Liver (tissue), 9 donors: ENCODE measurements around the gene C6orf163. TPM values are rescaled to one million over a fixed set of nuclear protein-coding genes. Genes with fewer than 3 reads are reported as not detected.

Source experiments
- DNase-seq: peaks from one replicate; pipeline ENCODE4 v3.0.0-alpha.2; 2017; ENCODE audit warnings: low spot score
- H3K27ac ChIP-seq, 2 donors: one replicate each; pipeline ENCODE4 v1.7.0; 2013; ENCODE audit warnings: inconsistent platforms in 2 of 2, low read length in 2 of 2, control low read depth in 1 of 2, low read depth in 1 of 2, mild to moderate bottlenecking in 1 of 2
- H3K27me3 ChIP-seq, 4 donors: one replicate each; pipeline versions ENCODE4 v1.6.1 to v1.7.0; 2013; ENCODE audit warnings: low read length in 3 of 4, inconsistent platforms in 1 of 4, mild to moderate bottlenecking in 1 of 4, moderate library complexity in 1 of 4; ENCODE audit not compliant: control insufficient read depth in 4 of 4, insufficient read depth in 4 of 4
- H3K36me3 ChIP-seq, 4 donors: one replicate each; pipeline versions ENCODE4 v1.6.1 to v1.7.0; 2013; ENCODE audit warnings: low read length in 3 of 4, mild to moderate bottlenecking in 3 of 4, low read depth in 1 of 4, moderate library complexity in 1 of 4; ENCODE audit not compliant: control insufficient read depth in 4 of 4, insufficient read depth in 3 of 4
- H3K4me1 ChIP-seq, 4 donors: one replicate each; pipeline versions ENCODE4 v1.6.1 to v1.7.0; 2013; ENCODE audit warnings: low read length in 3 of 4, mild to moderate bottlenecking in 3 of 4, moderate library complexity in 1 of 4; ENCODE audit not compliant: control insufficient read depth in 4 of 4, insufficient read depth in 4 of 4
- H3K4me3 ChIP-seq, 3 donors: one replicate each; pipeline versions ENCODE4 v1.6.1 to v1.7.0; 2013; ENCODE audit warnings: low read length in 3 of 3, control low read depth in 1 of 3, low read depth in 1 of 3, mild to moderate bottlenecking in 1 of 3
- H3K9ac ChIP-seq, 2 donors: one replicate each; pipeline ENCODE4 v1.7.0; 2013; ENCODE audit warnings: low read length in 2 of 2, mild to moderate bottlenecking in 2 of 2, moderate library complexity in 2 of 2, control low read depth in 1 of 2, low read depth in 1 of 2
- H3K9me3 ChIP-seq, 4 donors: one replicate each; pipeline versions ENCODE4 v1.6.1 to v1.7.0; 2013; ENCODE audit warnings: low read length in 3 of 4; ENCODE audit not compliant: control insufficient read depth in 4 of 4
- EGR1 ChIP-seq, 2 donors: IDR thresholded peaks; 2 replicates each; pipeline ENCODE4 v1.6.1; 2016 to 2018; ENCODE audit warnings: antibody characterized with exemption in 2 of 2, low read depth in 2 of 2
- FOXA1 ChIP-seq: IDR thresholded peaks from 2 replicates; pipeline ENCODE4 v1.6.1; 2016; ENCODE audit warnings: antibody characterized with exemption
- FOXA2 ChIP-seq: IDR thresholded peaks from 2 replicates; pipeline ENCODE4 v1.6.1; 2016; ENCODE audit warnings: antibody characterized with exemption
- GABPA ChIP-seq, 2 donors: IDR thresholded peaks in 1 of 2; conservative IDR thresholded peaks in 1 of 2; 2 replicates each; pipeline ENCODE4 v1.6.1; 2016; ENCODE audit warnings: antibody characterized with exemption in 2 of 2, mild to moderate bottlenecking in 1 of 2, moderate library complexity in 1 of 2
- HNF4A ChIP-seq, 2 donors: conservative IDR thresholded peaks; 2 replicates each; pipeline ENCODE4 v1.6.1; 2016; ENCODE audit warnings: antibody characterized with exemption in 2 of 2, mild to moderate bottlenecking in 2 of 2
- HNF4G ChIP-seq: IDR thresholded peaks from 2 replicates; pipeline ENCODE4 v1.6.1; 2016; ENCODE audit warnings: antibody characterized with exemption
- JUND ChIP-seq, 2 donors: IDR thresholded peaks; 2 replicates each; pipeline ENCODE4 v1.6.1; 2016; ENCODE audit warnings: antibody characterized with exemption in 2 of 2
- NR2F2 ChIP-seq: IDR thresholded peaks from 2 replicates; pipeline ENCODE4 v1.6.1; 2016; ENCODE audit warnings: antibody characterized with exemption
- RAD21 ChIP-seq, 2 donors: IDR thresholded peaks; 2 replicates each; pipeline ENCODE4 v1.6.1; 2016; ENCODE audit warnings: antibody characterized with exemption in 2 of 2, mild to moderate bottlenecking in 2 of 2
- RXRA ChIP-seq, 2 donors: IDR thresholded peaks; 2 replicates each; pipeline ENCODE4 v1.6.1; 2017 to 2018; ENCODE audit warnings: antibody characterized with exemption in 2 of 2, mild to moderate bottlenecking in 1 of 2
- SP1 ChIP-seq: IDR thresholded peaks from 2 replicates; pipeline ENCODE4 v1.6.1; 2018; ENCODE audit warnings: antibody characterized with exemption, mild to moderate bottlenecking
- TAF1 ChIP-seq: conservative IDR thresholded peaks from 2 replicates; pipeline ENCODE4 v1.6.1; 2016; ENCODE audit warnings: antibody characterized with exemption, mild to moderate bottlenecking
- YY1 ChIP-seq: IDR thresholded peaks from 2 replicates; pipeline ENCODE4 v1.6.1; 2016; ENCODE audit warnings: antibody characterized with exemption, mild to moderate bottlenecking
- WGBS: extraction: QIAGEN DNeasy Blood & Tissue Kit; methylation state at CpG from one replicate; pipeline ENCODE4 v1.1.7; 2013; 5-methylcytosine and 5-hydroxymethylcytosine counted together
- polyA plus RNA-seq, 2 donors: library from polyadenylated mRNA; stranded (reverse) in 1 of 2; unstranded in 1 of 2; fragments of 200-250 nt in 1 of 2; fragments of >200 nt in 1 of 2; fragmentation: Nextera tagmentation in 1 of 2; extraction: Ambion mirVana in 1 of 2; gene quantifications; one replicate each; pipeline versions ENCODE4 v1.2.1 to v1.2.3, GENCODE V29; 2013 to 2015
- total RNA-seq, 2 donors: library from RNA; depleted of rRNA; stranded (reverse); fragments of >200 nt; gene quantifications; one replicate each; pipeline ENCODE4 v1.2.3, GENCODE V29; 2014
- TF ChIP-seq, protein P1 (sequence below): IDR thresholded peaks from 2 replicates; pipeline ENCODE4 v1.6.1; 2016; ENCODE audit warnings: antibody characterized with exemption, mild to moderate bottlenecking
- TF ChIP-seq, protein P2 (sequence below): IDR thresholded peaks from 2 replicates; pipeline ENCODE4 v1.6.1; 2016; ENCODE audit warnings: antibody characterized with exemption
- TF ChIP-seq, protein P3 (sequence below): IDR thresholded peaks from 2 replicates; pipeline ENCODE4 v1.6.1; 2016; ENCODE audit warnings: antibody characterized with exemption
- TF ChIP-seq, protein P4 (sequence below): fragments of 150-350 bp; IDR thresholded peaks from 2 replicates; pipeline ENCODE4 v1.5.1; 2017; ENCODE audit warnings: improper control_type of control experiment, low read depth, low read length; ENCODE audit not compliant: missing input control
- TF ChIP-seq, protein P5 (sequence below): IDR thresholded peaks from 2 replicates; pipeline ENCODE4 v1.6.1; 2016; ENCODE audit warnings: antibody characterized with exemption
- donor health status: healthy.
- donor health status: healthy.
- donor health status: healthy.
- donor health status: healthy.
- donor health status: healthy.

Gene C6orf163
- total and polyA plus RNA-seq, 4 donors, result 0.09 to 3.0 (median 0.67) TPM

DNA sequence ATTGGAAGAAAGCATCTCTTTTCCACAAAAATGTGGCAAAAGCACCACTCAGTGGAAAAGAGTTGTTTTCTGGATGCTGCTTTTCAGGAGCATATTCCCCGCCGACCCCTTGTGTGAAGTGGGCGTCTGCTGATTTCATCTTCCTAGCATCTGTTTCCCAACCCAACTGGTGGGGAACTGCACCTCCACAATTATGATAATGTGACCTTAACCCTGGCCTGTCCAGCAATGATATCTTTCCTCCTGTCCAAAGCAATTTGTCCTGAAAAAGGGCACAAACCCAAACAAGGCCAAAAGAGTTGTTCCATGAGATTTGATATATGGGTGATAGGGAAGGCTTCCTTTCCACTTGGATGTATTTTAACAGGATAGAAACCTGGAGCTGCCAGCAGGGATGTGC, 29.5 kb upstream of the C6orf163 start:
- no peak overlapping the region for H3K9ac ChIP-seq
- TF ChIP-seq HNF4G (no peak), GABPA (IDR thresholded peaks at IDR 0.05 in 1 of 2, conservative IDR thresholded peaks at IDR 0.05 in 1 of 2) (no peak)
- DNase-seq, result no peak

DNA sequence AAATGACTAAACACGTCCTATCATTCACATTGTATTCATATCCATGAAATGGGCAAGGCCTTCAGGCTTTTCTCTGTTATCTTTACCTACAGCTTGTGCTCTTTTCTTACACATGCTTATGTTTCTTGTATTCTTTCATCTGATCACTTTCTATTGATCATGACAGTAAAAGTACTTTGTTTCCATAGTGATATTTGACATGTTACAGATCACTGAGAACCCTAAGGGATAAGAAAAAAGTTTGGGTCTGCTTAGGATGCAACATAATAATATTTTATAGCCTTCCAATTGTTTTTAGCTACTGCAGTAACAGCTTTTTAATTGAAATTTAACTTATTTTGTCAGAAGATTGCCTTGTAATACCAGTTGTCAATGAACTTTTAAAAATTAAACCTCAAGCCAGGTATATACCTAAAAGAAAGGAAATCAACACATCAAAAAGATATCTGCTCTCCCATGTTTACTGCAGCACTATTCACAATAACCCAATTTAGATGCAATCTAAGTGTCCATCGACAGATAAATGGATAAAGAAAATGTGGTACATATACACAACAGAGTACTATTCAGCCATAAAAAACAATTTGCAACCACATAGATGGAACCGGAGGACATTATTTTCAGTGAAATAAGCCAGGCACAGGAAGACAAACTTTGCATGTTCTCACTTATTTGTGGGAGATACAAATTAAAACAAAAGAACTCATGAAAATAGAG, 25.2 kb upstream of the C6orf163 start:
- no peak overlapping the region for H3K4me3 ChIP-seq
- DNase-seq, result no peak
- H3K9me3 ChIP-seq, result no peaks in the 10 kb centered on the region
- H3K9ac ChIP-seq, result no peak overlapping the region
- WGBS, result 83% methylated on average over 3 of the region's 3 CpGs
- H3K27me3 ChIP-seq, result peaks cover 0 to 2% (median 0%) of the 10 kb centered on the region in 4 donors
- peaks cover 0 to 4% (median 0%) of the 10 kb centered on the region in 4 donors for H3K4me1 ChIP-seq
- no peak overlapping the region for H3K27ac ChIP-seq
- TF ChIP-seq, protein P1, sequence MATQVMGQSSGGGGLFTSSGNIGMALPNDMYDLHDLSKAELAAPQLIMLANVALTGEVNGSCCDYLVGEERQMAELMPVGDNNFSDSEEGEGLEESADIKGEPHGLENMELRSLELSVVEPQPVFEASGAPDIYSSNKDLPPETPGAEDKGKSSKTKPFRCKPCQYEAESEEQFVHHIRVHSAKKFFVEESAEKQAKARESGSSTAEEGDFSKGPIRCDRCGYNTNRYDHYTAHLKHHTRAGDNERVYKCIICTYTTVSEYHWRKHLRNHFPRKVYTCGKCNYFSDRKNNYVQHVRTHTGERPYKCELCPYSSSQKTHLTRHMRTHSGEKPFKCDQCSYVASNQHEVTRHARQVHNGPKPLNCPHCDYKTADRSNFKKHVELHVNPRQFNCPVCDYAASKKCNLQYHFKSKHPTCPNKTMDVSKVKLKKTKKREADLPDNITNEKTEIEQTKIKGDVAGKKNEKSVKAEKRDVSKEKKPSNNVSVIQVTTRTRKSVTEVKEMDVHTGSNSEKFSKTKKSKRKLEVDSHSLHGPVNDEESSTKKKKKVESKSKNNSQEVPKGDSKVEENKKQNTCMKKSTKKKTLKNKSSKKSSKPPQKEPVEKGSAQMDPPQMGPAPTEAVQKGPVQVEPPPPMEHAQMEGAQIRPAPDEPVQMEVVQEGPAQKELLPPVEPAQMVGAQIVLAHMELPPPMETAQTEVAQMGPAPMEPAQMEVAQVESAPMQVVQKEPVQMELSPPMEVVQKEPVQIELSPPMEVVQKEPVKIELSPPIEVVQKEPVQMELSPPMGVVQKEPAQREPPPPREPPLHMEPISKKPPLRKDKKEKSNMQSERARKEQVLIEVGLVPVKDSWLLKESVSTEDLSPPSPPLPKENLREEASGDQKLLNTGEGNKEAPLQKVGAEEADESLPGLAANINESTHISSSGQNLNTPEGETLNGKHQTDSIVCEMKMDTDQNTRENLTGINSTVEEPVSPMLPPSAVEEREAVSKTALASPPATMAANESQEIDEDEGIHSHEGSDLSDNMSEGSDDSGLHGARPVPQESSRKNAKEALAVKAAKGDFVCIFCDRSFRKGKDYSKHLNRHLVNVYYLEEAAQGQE, result no peak
- TF ChIP-seq RXRA (IDR thresholded peaks at IDR 0.05) (no peak), YY1 (no peak), RAD21 (IDR thresholded peaks at IDR 0.05) (no peak), GABPA (IDR thresholded peaks at IDR 0.05 in 1 of 2, conservative IDR thresholded peaks at IDR 0.05 in 1 of 2) (no peak), TAF1 (no peak), EGR1 (IDR thresholded peaks at IDR 0.05; ENCODE audit: low read depth in 2 of 2) (no peak), HNF4G (no peak), SP1 (no peak), FOXA2 (no peak), JUND (IDR thresholded peaks at IDR 0.05) (no peak), HNF4A (conservative IDR thresholded peaks at IDR 0.05) (no peak), NR2F2 (no peak), FOXA1 (no peak)
- TF ChIP-seq, protein P2, sequence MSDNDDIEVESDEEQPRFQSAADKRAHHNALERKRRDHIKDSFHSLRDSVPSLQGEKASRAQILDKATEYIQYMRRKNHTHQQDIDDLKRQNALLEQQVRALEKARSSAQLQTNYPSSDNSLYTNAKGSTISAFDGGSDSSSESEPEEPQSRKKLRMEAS, result no peak
- TF ChIP-seq, protein P3, sequence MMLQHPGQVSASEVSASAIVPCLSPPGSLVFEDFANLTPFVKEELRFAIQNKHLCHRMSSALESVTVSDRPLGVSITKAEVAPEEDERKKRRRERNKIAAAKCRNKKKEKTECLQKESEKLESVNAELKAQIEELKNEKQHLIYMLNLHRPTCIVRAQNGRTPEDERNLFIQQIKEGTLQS, result no peak
- TF ChIP-seq, protein P4, sequence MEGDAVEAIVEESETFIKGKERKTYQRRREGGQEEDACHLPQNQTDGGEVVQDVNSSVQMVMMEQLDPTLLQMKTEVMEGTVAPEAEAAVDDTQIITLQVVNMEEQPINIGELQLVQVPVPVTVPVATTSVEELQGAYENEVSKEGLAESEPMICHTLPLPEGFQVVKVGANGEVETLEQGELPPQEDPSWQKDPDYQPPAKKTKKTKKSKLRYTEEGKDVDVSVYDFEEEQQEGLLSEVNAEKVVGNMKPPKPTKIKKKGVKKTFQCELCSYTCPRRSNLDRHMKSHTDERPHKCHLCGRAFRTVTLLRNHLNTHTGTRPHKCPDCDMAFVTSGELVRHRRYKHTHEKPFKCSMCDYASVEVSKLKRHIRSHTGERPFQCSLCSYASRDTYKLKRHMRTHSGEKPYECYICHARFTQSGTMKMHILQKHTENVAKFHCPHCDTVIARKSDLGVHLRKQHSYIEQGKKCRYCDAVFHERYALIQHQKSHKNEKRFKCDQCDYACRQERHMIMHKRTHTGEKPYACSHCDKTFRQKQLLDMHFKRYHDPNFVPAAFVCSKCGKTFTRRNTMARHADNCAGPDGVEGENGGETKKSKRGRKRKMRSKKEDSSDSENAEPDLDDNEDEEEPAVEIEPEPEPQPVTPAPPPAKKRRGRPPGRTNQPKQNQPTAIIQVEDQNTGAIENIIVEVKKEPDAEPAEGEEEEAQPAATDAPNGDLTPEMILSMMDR, result no peak
- TF ChIP-seq, protein P5, sequence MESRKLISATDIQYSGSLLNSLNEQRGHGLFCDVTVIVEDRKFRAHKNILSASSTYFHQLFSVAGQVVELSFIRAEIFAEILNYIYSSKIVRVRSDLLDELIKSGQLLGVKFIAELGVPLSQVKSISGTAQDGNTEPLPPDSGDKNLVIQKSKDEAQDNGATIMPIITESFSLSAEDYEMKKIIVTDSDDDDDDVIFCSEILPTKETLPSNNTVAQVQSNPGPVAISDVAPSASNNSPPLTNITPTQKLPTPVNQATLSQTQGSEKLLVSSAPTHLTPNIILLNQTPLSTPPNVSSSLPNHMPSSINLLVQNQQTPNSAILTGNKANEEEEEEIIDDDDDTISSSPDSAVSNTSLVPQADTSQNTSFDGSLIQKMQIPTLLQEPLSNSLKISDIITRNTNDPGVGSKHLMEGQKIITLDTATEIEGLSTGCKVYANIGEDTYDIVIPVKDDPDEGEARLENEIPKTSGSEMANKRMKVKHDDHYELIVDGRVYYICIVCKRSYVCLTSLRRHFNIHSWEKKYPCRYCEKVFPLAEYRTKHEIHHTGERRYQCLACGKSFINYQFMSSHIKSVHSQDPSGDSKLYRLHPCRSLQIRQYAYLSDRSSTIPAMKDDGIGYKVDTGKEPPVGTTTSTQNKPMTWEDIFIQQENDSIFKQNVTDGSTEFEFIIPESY, result no peak
- H3K36me3 ChIP-seq, result no peaks in the 10 kb centered on the region

More for the DNA sequence above, 29.5 kb upstream of the C6orf163 start:
- no peak overlapping the region for H3K27ac ChIP-seq
- 91% methylated on average over 3 of the region's 3 CpGs for WGBS
- H3K4me3 ChIP-seq, result no peak overlapping the region
- H3K36me3 ChIP-seq, result no peaks in the 10 kb centered on the region
- H3K27me3 ChIP-seq, result peaks cover 0 to 5% (median 0%) of the 10 kb centered on the region in 4 donors
- H3K9me3 ChIP-seq, result no peaks in the 10 kb centered on the region
- no peaks in the 10 kb centered on the region for H3K4me1 ChIP-seq
